Transverse colon (tissue), 4 donors: ENCODE results near the gene HIGD1A. TPM values are rescaled to one million over a fixed set of nuclear protein-coding genes. Genes with fewer than 3 reads are reported as not detected.

Experiments
- DNase-seq: peaks from one replicate; pipeline ENCODE4 v3.0.0-alpha.2; 2019
- H3K27ac ChIP-seq, 4 donors: fragments of 200-600 bp; sonication (generic); 2 replicates each; pipeline ENCODE4 v1.5.1; 2016 to 2018; ENCODE audit warnings: inconsistent platforms in 4 of 4
- H3K27me3 ChIP-seq: fragments of 200-600 bp; sonication (generic); 2 replicates; pipeline ENCODE4 v1.5.1; 2017; ENCODE audit warnings: inconsistent platforms
- H3K36me3 ChIP-seq, 4 donors: fragments of 200-600 bp; sonication (generic); 2 replicates each; pipeline ENCODE4 v1.5.1; 2017 to 2019; ENCODE audit warnings: inconsistent platforms in 4 of 4
- H3K4me1 ChIP-seq, 4 donors: fragments of 200-600 bp; sonication (generic); 2 replicates each; pipeline ENCODE4 v1.5.1; 2017 to 2020; ENCODE audit warnings: inconsistent platforms in 4 of 4
- H3K4me3 ChIP-seq, 4 donors: fragments of 200-600 bp; sonication (generic); 1 replicate in 1 of 4; 2 replicates in 3 of 4; pipeline versions ENCODE4 v1.5.1 to v1.6.1; 2017 to 2019; ENCODE audit warnings: inconsistent platforms in 4 of 4
- H3K9me3 ChIP-seq, 2 donors: fragments of 200-600 bp; sonication (generic); 2 replicates each; pipeline ENCODE4 v1.5.1; 2017 to 2019; ENCODE audit warnings: inconsistent platforms in 2 of 2
- EP300 ChIP-seq: sonication (generic); formaldehyde crosslinking; IDR thresholded peaks from one replicate; pipeline ENCODE4 v1.6.1; 2017; ENCODE audit warnings: antibody characterized with exemption, low read depth
- POLR2A ChIP-seq: fragments of 450-650 bp; IDR thresholded peaks from one replicate; pipeline ENCODE4 v1.6.1; 2016; ENCODE audit warnings: antibody characterized with exemption, mild to moderate bottlenecking, moderate library complexity
- POLR2AphosphoS5 ChIP-seq, 3 donors: sonication (generic); formaldehyde crosslinking; IDR thresholded peaks; one replicate each; pipeline ENCODE4 v1.6.1; 2016; ENCODE audit warnings: antibody characterized with exemption in 3 of 3
- WGBS, 2 donors: methylation state at CpG; one replicate each; pipeline ENCODE4 v1.1.5; 2018; ENCODE audit warnings: low coverage in 1 of 2; 5-methylcytosine and 5-hydroxymethylcytosine counted together
- in situ Hi-C, 4 donors: fragments of 200-750 bp; cut with MboI; loops; one replicate each; pipeline versions ENCODE4 v1.15.0 to v1.15.1; 2017; ENCODE audit warnings: low sequenced_read_pairs in 3 of 4, low pct_ligation_motif_present in 1 of 4, low pct_unique_long_range_greater_than_20kb in 1 of 4
- intact Hi-C: fragments of 100-400 bp; cut with DNase I; formaldehyde crosslinking; loops from one replicate; pipeline ENCODE4 v1.15.1; 2023; ENCODE audit warnings: low total_unique reads
- small RNA-seq, 4 donors: library from RNA; depleted of rRNA; stranded (forward); fragments of <200 nt; gene quantifications; one replicate each; pipeline ENCODE3, GENCODE V24; 2016
- total RNA-seq, 4 donors: library from RNA; depleted of rRNA; stranded (reverse); fragments of >200 nt; gene quantifications; one replicate each; pipeline ENCODE4 v1.1.0, GENCODE V29; 2016
- TF ChIP-seq, protein P1 (sequence below), 5 experiments: fragments of 200-600 bp in 3 of 5; fragments of 450-650 bp in 2 of 5; sonication (generic) in 3 of 5; IDR thresholded peaks; 1 replicate in 2 of 5; 2 replicates in 3 of 5; pipeline ENCODE4 v1.5.1; 2016 to 2017; ENCODE audit warnings: antibody characterized with exemption in 5 of 5, inconsistent platforms in 3 of 5, mild to moderate bottlenecking in 2 of 5, moderate library complexity in 1 of 5

Gene HIGD1A
- total RNA-seq, 4 donors from 2014 or later = 41.4 to 518 (median 379) TPM

DNA sequence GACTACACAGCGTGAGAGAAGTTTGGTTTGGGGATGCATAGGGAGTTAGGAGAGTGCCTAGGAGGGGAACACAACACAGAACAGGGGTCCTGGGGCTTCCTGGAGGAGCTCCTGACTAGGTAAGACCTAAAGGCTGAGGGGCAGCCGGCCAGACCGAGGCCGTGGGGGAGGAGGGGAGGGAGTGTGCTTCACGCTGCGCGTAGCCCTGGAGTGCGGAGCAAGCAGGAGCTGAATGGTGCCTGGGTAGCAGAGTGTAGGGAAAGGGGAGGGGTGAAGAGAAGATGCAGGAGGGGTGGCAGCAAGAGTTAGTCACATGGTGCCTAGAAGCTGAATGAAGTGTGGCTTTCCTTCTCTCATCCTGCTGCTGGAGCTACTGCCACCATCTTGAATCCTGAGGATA, 69.3 kb downstream of the HIGD1A start:
- in situ Hi-C loops = no loop called here

DNA sequence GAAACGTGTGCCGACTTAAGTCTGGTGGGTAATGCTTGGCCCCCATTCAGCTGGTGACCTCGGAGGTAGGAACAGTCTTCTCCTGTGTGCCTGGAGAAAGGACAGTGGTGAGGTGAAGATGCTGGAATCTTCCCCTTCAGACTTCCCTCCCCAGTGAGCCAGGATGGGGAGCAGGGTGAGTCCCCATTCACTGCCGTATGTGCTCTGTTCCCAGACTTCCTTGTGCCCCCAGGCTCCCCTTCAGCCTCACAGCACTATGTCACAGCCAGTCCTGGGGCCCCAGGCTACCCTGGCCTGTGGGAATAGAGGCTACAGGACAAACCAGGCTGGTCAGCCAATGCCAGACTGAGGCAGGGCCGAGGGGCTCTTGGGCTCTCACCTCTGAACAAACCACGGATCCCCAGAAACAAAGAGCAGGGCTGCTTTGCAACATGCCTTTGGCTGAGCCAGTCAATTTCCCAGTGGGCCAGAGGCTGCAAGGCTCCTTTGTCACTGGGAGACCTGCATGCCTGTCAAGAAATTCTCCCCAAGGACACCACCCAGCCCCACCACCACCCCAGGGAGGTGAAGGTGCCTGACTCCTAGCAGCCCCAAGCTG, 69.9 kb downstream of the HIGD1A start:
- H3K27ac ChIP-seq = no peak overlapping the region
- no peaks in the 10 kb centered on the region for H3K4me1 ChIP-seq
- intact Hi-C loops (no loop called here), in situ Hi-C loops (no loop called here)
- DNase-seq = no peak
- TF ChIP-seq POLR2A (no peak), EP300 (no peak), POLR2AphosphoS5 (IDR thresholded peaks at IDR 0.05) (no peak)
- TF ChIP-seq, protein P1, sequence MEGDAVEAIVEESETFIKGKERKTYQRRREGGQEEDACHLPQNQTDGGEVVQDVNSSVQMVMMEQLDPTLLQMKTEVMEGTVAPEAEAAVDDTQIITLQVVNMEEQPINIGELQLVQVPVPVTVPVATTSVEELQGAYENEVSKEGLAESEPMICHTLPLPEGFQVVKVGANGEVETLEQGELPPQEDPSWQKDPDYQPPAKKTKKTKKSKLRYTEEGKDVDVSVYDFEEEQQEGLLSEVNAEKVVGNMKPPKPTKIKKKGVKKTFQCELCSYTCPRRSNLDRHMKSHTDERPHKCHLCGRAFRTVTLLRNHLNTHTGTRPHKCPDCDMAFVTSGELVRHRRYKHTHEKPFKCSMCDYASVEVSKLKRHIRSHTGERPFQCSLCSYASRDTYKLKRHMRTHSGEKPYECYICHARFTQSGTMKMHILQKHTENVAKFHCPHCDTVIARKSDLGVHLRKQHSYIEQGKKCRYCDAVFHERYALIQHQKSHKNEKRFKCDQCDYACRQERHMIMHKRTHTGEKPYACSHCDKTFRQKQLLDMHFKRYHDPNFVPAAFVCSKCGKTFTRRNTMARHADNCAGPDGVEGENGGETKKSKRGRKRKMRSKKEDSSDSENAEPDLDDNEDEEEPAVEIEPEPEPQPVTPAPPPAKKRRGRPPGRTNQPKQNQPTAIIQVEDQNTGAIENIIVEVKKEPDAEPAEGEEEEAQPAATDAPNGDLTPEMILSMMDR (IDR thresholded peaks at IDR 0.05) = no peak
- H3K4me3 ChIP-seq = no peak overlapping the region
- 81% methylated on average over 6 of the region's 6 CpGs; no CpG with 5 or more reads in 1 of the 2 donors for WGBS, 2 donors
- no peaks in the 10 kb centered on the region for H3K27me3 ChIP-seq
- no peaks in the 10 kb centered on the region for H3K9me3 ChIP-seq
- H3K36me3 ChIP-seq = no peaks in the 10 kb centered on the region

More for the DNA sequence above, 69.3 kb downstream of the HIGD1A start:
- Histone ChIP-seq H3K27ac (no peak overlapping the region), H3K9me3 (no peaks in the 10 kb centered on the region), H3K4me1 (no peaks in the 10 kb centered on the region), H3K4me3 (no peak overlapping the region), H3K36me3 (no peaks in the 10 kb centered on the region), H3K27me3 (no peaks in the 10 kb centered on the region)
- TF ChIP-seq, protein P1 (IDR thresholded peaks at IDR 0.05) = no peak
- TF ChIP-seq POLR2AphosphoS5 (IDR thresholded peaks at IDR 0.05) = no peak
- TF ChIP-seq EP300 = no peak
- intact Hi-C loops = no loop called here
- no peak for DNase-seq
- 84% methylated on average over 8 of the region's 8 CpGs; no CpG with 5 or more reads in 1 of the 2 donors for WGBS, 2 donors

DNA sequence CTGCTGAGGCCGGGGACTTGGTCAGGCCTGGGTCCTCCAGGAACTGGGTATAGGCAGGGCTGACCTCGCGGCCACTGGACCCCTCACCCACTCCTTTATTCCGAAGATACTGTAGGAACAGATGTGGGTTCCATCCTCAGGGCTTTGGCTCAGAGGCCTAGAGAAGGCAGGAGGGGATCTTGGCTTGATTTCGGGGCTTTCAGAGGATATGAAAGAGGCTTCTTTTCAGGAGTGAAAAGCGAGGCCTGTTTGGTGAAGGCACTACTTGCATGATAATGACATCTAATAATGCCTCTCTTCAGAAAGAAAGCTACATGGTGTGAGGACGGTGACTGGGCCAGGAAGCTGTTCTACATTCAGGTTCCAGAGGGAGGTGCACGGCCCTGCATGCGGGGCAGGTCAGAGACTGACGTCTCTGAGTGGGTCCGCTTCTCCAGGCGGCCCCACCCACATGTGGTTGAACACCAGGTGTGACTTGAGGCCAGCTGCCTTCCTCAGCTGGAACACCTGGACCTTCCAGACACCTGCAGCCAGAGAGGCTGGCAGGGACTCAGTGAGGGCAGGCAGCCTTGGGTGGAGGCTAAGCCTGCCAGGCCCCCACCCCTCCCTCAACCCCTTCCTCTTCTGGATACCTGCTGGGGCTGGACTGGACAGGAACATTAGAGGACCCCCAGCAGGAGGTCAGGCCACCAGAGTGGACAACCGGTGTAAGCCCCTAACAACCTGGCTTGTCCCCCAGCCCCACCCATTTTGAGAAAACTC, 70.6 kb downstream of the HIGD1A start:
- H3K9me3 ChIP-seq = no peaks in the 10 kb centered on the region
- TF ChIP-seq POLR2A = no peak
- TF ChIP-seq POLR2AphosphoS5 (IDR thresholded peaks at IDR 0.05) = no peak
- TF ChIP-seq EP300 = no peak
- TF ChIP-seq, protein P1 (IDR thresholded peaks at IDR 0.05) = no peak
- H3K27me3 ChIP-seq = no peaks in the 10 kb centered on the region
- no peaks in the 10 kb centered on the region for H3K4me1 ChIP-seq
- H3K36me3 ChIP-seq = no peaks in the 10 kb centered on the region
- DNase-seq = no peak
- WGBS, 2 donors = 67 to 85% methylated on average over 4 to 13 of the region's 13 CpGs
- in situ Hi-C loops (no loop called here), intact Hi-C loops (no loop called here)
- no peak overlapping the region for H3K4me3 ChIP-seq
- H3K27ac ChIP-seq = no peak overlapping the region

Small RNA genes within 50 kb of the gene (small RNA-seq; reads per million reads assigned to genes)
- 0 to 0.36 (median 0.14) reads per million in 4 donors for gene CCDC13

Other genes starting within 250 kb of the HIGD1A start
- 10 to 100 TPM; 22.7 to 66.3 (median 32.1) TPM for gene SEC22C, start 222.5 kb downstream of the HIGD1A start, total RNA-seq
- 10 to 100 TPM in 3 of 4 donors, 1 to 10 TPM in 1; 3.4 to 23.9 (median 15.8) TPM for gene SS18L2, start 213.6 kb downstream of the HIGD1A start, total RNA-seq
- 100 to 1,000 TPM in 3 of 4 donors, 10 to 100 TPM in 1; 96.3 to 172 (median 133) TPM for gene NKTR, start 203.8 kb downstream of the HIGD1A start, total RNA-seq
- 10 to 100 TPM in 3 of 4 donors, 1 to 10 TPM in 1; 10.0 to 44.1 (median 19.7) TPM for gene ZBTB47, start 150.8 kb downstream of the HIGD1A start, total RNA-seq
- under 1 TPM in 1 of 4 donors, not detected in 3; 0.27 TPM for gene KLHL40, start 119.0 kb downstream of the HIGD1A start, total RNA-seq
- gene HHATL, start 101.7 kb downstream of the HIGD1A start, total RNA-seq = under 1 TPM in 1 of 4 donors, not detected in 3; 0.27 TPM
- gene CCDC13, start 31.2 kb downstream of the HIGD1A start, total RNA-seq = 10 to 100 TPM in 2 of 4 donors, 1 to 10 TPM in 1, under 1 TPM in 1; 0.27 to 33.3 (median 13.6) TPM
- gene ACKR2, start 5.0 kb upstream of the HIGD1A start, total RNA-seq = 1 to 10 TPM; 1.4 to 9.2 (median 5.2) TPM
- gene CYP8B1, start 71.4 kb upstream of the HIGD1A start, total RNA-seq = not detected
- gene ZNF662, start 101.7 kb upstream of the HIGD1A start, total RNA-seq = 1 to 10 TPM; 2.2 to 6.0 (median 4.9) TPM
- 1 to 10 TPM in 3 of 4 donors, under 1 TPM in 1; 0.75 to 5.9 (median 3.6) TPM for gene GASK1A, start 174.8 kb upstream of the HIGD1A start, total RNA-seq